Activated effector memory CD4-positive, alpha-beta T cell treated with anti-CD3 and anti-CD28 coated beads, Interleukin-2, amount 50 U/mL, for 16 hours (primary cell): ENCODE data around the gene GYS1.

Experiments
- DNase-seq: peaks from one replicate; pipeline ENCODE4 v3.0.0-alpha.2; 2020

Gene GYS1

DNA sequence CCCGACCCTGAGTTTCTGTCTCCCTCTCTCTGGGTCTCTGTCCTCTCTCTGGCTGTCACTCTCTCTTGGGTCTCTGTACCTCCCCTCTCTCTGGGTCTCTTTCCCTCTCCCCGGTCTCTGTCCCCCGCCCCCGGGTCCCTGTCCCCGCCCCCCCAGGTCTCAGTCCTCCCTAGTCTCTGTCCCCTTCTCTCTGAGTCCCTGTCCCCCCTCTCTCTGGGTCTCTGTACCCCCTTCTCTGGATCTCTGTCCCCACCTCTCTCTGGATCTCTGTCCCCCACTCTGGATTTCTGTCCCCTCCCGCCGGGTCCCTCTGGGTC, 30.3 kb downstream of the GYS1 start:
- DNase-seq, result no peak

GRCh38 chr19:48962029-48962848, 30.9 kb downstream of the GYS1 start:
- peak; percentile 74 for DNase-seq

- DNase-seq, result no peak
Observed at GRCh38 chr19:48961673-48962028, 31.5 kb downstream of the GYS1 start.

DNA sequence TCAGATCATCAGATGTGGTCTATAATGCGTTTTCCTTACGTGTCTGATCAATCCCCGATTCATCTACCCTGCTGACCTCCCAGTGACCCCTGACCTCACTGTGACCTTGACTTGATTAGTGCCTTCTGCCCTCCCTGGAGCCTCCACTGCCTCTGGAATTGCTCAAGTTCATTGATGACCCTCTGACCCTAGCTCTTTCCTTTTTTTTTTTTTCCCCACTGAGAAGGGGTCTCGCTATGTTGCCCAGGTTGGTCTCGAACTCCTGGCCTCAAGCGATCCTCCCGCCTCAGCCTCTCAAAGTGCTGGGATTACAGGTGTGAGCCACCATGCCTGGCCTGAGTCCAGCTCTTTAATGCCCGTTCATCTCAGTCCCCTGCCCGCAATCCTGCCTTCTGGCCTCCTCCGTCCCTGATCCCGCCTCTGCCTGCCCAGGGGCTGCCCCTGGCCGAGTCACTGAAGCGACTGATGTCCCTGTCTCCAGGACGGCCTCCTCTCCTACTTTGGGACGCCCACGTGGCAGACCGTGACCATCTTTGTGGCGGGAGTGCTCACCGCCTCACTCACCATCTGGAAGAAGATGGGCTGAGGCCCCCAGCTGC, 32.0 kb downstream of the GYS1 start:
- DNase-seq, result no peak

GRCh38 chr19:48959341-48960239, 33.5 kb downstream of the GYS1 start:
- DNase-seq, result no peak

DNA sequence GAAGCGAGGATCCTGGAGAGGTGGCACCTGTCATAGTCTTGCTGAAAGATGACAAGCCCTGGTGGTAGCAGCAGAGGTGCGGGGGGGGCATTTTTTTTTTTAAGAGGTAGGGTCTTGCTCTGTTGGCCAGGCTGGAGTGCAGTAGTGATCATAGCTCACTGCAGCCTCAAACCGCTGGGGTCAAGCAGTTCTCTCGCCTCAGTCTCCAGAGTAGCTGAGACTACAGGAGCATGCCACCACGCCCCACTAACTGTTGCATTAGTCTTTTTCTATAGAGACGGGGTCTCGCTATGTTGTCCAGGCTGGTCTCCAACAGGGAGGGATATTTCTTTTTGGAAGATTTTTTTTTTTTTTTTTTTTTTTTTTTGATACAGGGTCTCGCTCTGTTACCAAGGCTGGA, 35.1 kb downstream of the GYS1 start:
- no peak for DNase-seq

DNA sequence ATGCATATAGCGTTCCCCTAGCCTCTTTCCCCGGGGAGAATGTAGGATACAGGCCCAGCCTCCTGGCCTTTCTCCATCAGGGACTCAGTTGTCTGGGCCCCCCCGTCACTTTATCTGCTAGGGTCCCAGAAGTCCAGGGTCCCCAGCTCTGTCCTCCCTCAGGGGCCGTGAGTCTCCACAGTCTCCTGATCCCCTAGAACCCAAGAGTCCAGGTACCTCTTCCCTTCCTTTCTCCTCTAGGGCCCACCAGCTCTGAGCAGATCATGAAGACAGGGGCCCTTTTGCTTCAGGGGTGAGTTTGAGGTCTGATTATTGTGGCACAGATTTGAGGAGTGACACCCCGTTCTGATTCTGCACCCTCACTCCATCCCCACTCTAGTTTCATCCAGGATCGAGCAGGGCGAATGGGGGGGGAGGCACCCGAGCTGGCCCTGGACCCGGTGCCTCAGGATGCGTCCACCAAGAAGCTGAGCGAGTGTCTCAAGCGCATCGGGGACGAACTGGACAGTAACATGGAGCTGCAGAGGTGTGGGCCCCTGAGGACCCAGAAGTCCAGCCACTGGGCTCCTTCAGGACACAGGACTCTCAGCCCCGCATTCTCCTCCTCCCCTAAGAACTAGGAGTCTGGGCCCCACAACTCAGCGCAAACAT, 37.7 kb downstream of the GYS1 start:
- no peak for DNase-seq

- DNase-seq, result peak; percentile 96
Observed at GRCh38 chr19:48954595-48955307, 38.4 kb downstream of the GYS1 start, which contains the start of gene BAX. Gene BAX, plus strand, starts transcription at chr19:48954875. Its CDS starts 54 bp downstream, at chr19:48954929.

DNA sequence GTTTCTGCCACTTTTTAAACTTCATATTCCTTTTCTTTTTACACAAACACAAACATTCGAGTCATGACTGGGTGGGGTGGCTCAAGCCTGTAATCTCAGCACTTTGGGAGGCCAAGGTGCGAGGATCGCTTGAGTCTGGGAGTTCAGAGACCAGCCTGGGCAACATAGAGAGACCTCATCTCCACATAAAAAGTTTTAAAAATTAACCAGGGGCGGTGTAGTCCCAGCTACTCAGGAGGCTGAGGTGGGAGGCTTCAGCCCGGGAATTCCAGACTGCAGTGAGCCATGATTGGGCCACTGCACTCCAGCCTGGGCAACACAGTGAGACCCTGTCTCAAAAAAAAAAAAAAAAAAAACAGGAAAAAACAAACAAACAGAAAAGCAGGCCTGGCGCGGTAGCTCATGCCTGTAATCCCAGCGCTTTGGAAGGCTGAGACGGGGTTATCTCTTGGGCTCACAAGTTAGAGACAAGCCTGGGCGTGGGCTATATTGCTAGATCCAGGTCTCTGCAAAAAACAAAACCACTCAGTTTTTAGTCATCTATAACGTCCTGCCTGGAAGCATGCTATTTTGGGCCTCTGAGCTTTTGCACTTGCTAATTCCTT, 39.0 kb downstream of the GYS1 start:
- no peak for DNase-seq

DNA sequence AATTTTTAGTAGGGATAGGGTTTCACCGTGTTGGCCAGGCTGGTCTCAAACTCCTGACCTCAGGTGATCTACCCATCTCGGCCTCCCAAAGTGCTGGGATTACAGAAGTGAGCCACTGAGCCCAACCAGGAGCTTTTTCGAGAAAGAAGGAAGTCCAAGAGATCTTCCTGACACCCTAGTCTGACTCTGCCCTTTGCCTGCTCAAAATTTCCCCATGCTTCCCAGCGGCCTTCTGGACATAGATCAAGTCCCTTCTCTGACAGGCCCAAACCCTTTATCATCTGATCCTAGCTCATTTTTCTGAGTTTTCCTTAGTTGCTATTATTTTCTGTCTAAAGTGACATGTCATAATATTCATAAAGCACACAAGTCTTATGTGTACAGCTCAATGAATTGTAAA, 40.0 kb downstream of the GYS1 start:
- DNase-seq, result no peak

DNA sequence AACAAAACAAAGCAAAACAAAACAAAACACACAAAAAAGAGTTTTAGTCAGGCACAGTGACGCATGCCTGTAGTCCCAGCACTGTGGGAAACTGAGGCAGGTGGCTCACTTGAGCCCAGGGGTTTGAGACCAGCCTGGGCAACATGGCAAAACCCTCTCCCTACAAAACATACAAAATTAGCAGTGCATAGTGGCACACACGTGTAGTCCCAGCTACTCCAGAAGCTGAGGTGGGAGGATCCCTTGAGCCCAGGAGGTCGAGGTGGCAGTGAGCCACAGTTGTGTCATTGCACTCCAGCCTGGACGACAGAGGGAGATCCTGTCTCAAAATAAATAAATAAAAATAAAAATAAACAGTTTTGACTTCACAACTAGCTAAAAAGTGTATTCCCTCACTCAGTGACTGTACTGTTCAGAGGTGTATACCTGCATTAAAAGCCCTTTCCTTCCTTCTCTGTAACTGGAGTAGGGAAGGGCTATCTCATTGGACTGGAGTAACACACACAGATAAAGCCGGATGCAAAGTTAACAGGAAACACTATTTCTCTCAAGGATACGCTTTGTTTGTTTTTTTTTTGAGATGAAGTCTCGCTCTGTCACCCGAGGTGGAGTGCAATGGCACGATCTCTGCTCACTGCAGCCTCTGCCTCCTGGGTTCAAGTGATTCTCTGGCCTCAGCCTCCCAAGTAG, 42.1 kb downstream of the GYS1 start:
- no peak for DNase-seq

DNA sequence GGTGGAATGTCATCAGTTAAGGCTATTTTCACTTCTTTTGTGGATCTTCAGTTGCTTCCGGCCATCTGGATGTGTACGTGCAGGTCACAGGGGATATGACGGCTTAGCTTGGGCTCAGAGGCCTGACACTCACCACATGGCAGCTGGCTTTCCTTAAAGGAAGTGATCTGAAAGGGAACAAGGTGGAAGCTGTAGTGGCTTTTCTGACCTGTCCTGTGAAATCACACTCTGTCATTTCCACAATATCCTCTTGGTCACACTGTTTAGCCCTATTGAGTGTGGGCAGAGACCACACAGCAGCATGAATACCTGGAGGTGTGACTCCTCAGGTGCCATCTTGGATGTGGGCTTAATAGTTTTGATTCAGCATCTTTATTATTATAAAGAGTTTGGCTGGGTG, 43.0 kb downstream of the GYS1 start:
- DNase-seq, result no peak

- DNase-seq, result no peak
Observed at GRCh38 chr19:48947258-48947542, 45.9 kb downstream of the GYS1 start.

DNA sequence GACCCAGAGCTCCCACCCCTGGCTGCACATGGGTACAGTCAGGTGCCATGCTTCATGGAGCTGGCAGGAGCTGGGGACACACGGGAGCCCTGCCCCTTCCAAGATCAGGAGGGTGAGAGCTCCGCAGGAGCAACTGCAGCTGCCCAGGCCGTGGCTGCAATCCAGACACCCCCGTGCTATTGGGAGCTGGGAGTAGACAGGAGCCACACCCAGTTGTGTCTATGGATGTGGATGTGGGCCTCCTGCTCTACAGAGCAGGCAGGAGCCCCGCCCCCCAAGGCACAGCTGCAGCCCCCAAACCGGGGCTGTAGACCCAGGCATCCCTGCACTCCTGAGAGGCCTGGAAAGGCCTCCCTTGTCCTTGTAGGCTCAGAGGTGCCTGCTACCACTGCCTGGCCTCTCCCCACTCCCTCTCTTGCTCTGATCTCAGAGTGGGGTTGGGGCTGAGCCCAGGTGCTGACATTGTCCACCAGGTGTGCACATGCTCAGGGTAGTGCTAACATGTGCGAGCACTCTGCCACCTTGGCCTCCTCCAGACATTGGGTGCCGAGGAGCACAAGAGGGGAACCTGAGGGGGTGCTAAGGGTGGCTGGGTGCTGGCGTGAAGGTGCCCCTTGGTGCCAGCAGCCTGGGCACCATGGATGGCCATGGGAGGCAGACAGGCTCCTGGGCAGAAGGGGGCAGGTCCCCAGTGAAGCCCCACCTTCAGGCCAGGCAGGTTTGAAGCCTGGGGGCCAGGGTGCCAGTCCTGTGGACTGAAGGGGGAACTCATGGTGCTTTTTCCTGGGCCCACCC, 46.4 kb downstream of the GYS1 start:
- DNase-seq, result no peak

DNA sequence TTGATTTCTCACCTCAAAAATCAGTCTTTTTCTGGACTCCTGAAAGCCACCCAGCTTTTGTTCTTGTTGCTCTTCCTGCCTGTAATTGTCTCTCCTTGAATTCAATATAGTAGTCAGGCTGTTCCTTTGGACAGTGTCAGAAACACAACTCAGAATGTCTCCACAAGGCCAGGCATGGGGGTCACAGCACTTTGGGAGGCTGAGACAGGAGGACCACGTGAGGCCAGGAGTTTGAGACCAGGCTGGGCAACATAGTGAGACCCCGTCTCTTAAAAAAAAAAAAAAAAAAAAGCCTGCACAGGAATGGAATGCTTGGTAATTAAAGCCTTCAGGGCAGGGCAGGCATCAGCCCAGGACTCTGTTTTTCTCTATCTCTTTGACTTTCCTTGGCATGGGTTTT, 47.3 kb downstream of the GYS1 start:
- DNase-seq, result no peak

DNA sequence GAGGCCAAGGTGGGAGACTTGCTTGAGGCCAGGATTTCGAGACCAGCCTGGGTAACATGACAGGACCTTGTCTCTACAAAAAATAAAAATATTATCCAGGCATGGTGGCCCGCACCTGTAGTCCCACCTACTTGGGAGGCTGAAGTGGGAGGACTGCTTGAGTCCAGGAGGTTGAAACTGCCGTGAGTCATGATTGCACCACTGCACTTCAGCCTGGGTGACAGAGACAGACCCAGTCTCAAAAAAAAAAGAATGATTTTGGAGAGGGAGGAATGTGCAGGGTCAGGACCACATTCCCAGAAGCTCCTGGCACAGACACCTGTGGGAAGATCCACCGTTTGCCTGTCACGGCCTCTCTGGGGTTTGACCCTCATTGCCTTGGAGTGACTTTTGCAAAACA, 47.7 kb downstream of the GYS1 start:
- no peak for DNase-seq

- no peak for DNase-seq
Observed at GRCh38 chr19:48943081-48943480, 50.0 kb downstream of the GYS1 start.

DNA sequence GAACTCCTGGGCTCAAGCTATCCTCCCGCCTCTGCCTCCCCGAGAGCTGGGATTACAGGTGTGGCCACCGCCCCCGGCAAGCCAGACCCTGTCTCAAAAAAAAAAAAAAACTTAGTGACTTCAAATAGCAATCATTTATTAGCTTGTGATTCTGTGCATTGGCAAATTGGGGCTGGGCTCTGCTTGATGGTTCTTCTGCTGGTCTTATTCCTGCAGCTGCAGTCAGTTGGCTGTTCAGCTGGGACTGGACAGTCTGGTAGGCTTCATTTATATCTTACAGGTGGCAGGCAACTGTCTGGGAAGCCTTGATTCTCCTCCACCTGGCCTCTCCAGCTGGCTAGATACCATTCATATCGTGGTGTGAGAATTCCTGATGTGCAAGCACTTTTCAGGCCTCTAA, 52.2 kb downstream of the GYS1 start:
- DNase-seq, result no peak

DNA sequence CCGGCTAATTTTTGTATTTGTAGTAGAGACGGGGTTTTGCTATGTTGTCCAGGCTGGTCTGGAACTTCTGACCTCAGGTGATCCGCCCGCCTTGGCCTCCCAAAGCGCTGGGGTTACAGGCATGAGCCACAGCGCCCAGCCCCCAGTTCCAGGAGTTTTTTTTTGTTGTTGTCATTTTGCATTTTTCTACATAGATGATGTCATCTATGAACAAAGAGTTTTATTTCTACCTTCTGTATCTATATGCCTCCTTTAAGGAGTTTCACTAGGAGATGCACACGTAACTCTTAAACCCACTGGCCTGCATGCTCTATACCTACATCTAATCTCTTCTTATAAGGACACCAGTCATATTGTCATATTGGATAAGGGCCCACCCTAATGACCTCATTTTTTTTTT, 54.9 kb downstream of the GYS1 start:
- DNase-seq, result no peak

- DNase-seq, result no peak
Observed at GRCh38 chr19:48935864-48936263, 57.2 kb downstream of the GYS1 start.

DNA sequence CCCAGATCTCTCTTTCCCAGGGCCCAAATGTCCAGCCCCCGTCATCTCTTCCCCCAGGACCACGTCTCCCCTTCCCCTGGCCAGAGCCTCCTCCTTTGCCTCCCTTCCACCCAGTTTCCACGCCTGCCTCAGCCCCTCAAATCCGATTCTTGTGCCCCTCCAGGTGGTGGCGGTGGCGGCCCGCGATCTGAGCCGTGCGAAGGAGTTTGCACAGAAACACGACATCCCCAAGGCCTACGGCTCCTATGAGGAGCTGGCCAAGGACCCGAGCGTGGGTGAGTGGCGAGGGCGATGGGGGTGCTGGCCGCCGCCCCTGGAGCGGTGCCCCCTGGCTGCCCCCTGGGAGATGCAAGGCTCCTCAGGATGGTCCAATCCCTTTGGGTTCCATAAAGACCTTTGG, 58.3 kb downstream of the GYS1 start:
- DNase-seq, result no peak
